Activated CD4-positive, CD25-positive, alpha-beta regulatory T cell treated with anti-CD3 and anti-CD28 coated beads, Interleukin-2, amount 50 U/mL, for 24 hours (primary cell): ENCODE measurements around the gene MRPL4.

Experiments used
- ATAC-seq, 2 donors: fragments of 150-1000 bp; cut with Tn5 transposase; one replicate each; pipeline ENCODE4 v1.10.0; 2021; ENCODE audit warnings: mild to moderate bottlenecking in 1 of 2, moderate library complexity in 1 of 2

The MRPL4 gene

DNA sequence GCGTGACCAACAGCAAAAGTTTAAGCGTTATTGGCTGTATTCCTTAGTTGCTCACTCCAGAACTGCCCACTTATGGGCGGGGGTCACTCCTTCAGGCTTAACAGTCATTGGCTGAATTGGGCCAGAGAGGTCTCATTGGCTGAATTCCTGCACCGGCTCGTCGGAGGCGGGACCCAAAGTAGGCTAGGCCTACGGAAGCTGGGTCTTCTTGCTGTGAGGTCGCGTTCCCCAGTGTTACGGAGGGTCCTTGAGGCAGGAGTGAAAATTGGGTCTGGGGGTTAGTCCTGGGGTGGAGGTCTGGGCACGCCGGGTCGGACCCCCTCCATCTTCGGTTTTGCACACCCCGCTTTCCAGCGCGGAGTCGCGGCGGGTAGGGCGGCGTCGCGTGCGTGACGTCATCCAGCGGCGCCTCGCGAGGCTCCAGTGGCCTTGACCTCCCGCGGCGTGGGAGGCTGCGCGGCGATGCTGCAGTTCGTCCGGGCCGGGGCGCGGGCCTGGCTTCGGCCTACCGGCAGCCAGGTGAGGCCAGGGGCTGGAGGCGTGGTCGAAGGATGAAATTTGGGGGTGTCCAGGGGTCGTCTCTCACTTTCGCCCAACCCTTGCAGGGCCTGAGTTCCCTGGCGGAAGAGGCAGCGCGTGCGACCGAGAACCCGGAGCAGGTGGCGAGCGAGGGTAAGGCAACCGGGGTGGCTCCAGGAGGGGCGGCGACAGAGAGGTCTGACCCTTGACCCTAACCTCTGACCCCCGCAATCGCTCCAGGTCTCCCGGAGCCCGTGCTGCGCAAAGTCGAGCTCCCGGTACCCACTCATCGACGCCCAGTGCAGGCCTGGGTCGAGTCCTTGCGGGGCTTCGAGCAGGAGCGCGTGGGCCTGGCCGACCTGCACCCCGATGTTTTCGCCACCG, at the start of gene MRPL4:
TSS of gene MRPL4 (plus strand) at position 423 of the 903 bp plus-strand sequence. CDS start at position 463, 40 bp downstream.
- ATAC-seq, result peak; percentile 97 to 98

DNA sequence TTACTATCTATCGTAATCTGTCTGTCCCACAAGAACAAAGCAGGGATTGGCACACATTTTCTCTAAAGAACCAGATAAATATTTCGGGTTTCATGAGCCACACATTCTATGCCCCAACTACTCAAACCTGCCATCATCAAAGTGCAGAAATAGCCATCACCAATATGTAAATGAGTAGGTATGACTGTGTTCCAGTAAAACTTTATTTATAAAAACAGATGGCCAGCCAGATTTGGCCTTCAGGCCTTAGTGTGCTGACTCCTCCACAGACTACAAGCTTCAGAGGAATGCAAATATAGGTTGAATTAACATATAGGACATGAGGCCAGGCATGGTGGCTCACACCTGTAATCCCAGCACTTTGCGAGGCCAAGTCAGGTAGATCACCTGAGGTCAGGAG, 48.3 kb upstream of the MRPL4 start:
- ATAC-seq, result no peak

DNA sequence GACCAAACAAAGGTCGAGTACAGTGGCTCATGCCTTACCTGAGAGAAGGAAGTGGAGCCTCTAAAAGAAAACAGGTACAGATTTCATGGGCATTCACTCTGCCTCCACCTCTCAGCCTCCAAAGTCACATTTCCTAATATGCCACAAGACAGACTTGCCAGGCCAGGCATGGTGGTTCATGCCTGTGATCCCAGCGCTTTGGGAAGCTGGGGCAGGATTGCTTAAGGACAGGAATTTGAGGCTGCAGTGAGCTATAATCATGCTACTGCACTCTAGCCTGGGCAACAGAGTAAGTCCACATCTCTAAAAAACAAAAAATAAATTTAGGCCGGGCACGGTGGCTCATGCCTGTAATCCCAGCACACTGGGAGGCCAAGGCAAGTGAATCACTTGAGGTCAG, 46.4 kb upstream of the MRPL4 start:
- ATAC-seq, result no peak

GRCh38 chr19:10206226-10206885, 45.7 kb upstream of the MRPL4 start:
- no peak for ATAC-seq

- ATAC-seq, result no peak
Measured at GRCh38 chr19:10207026-10207425, 45.0 kb upstream of the MRPL4 start.

DNA sequence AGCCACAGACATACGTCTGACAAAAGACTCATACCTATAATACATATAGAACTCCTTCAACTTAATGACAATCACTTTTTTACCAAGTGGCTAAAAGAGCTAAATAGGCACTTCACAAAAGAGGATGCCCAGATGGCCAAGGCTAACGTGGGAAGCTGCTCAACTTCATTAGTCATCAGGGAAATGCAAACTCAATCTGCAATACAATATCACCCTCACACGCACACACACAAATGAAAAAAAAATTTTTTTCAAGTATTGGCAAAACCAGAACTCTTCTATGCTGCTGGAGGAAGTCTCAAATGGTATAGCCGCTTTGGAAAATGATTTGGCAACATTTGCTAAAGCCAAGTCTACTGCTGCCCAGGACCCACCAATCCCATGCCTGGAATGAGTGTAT, 42.7 kb upstream of the MRPL4 start:
- no peak for ATAC-seq

DNA sequence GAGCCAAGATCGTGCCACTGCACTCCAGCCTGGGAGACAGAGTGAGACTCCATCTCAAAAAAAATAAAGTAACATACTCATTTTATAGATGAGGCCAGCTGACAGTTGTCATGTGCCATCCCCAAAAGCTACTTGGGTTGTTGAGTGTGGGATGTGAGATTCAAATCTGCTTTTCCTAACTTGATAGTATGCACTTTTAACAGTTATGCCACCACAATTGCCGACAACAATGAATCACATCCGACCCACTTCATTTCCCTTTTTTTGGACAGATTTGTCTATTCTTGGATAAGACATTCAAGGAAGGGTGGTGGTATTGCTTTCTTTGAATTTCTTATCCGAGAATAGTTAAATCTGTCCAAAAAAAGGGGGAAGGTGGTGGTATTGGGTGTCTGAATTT, 41.0 kb upstream of the MRPL4 start:
- ATAC-seq, result no peak

- no peak for ATAC-seq
Measured at GRCh38 chr19:10211691-10212090, 40.3 kb upstream of the MRPL4 start.

DNA sequence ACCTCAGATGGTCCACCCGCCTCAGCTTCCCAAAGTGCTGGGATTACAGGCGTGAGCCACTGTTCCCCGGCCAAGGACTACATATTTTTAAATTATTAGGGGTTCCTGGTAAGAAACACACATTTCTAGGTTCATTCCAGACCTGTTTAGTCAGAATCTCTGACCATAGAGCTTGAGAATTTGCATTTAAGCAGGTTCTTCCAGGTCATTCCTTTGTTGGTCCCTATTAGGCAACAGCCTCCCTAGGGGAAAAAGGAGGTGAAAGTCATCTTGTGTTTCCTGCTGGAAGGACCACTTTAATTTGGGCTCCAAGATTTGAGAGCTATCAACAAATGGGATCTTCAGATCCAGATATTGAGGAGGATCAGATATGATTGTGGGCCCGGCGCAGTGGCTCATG, 37.2 kb upstream of the MRPL4 start:
- no peak for ATAC-seq

DNA sequence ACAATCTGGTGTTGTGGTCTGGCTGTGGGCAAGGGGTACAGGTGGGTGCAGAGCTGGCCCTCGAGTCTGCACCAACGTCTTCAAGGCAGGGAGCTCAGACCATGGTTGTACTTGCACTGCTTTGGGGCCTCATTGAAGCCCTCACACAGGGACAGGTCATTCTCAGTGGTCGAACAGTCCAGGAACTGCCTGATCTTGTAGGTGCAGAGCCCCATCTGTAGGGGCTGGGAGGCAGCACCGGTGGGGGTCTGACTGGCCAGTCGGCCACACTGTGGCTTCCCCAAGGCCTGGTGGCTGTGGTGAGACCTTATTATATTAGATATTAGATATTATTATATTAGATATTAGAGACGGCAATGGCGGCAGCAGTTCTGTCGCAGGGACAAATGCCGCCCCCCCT, 34.9 kb upstream of the MRPL4 start:
- no peak for ATAC-seq

- peak; percentile 58 to 84 for ATAC-seq
Measured at GRCh38 chr19:10219678-10220077, 32.3 kb upstream of the MRPL4 start.

DNA sequence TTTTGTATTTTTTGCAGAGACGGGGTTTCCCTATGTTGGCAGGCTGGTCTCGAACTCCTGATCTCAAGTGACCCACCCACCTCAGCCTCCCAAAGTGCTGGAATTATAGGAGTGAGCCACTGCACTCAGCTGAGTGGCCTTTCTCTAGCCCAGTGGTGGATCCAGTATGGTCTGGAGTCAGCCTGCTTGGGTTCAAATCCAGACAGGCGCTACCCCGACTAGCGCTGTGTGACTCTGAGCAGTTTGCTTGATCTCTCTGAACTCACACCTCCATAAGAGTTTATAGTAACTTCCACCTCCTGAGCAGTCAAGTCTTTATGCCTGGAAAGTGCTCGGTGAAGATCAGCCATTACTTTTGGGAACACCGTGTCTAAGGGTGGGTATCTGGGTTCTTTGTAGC, 31.3 kb upstream of the MRPL4 start:
- ATAC-seq, result no peak

GRCh38 chr19:10222201-10222890, 29.7 kb upstream of the MRPL4 start:
- no peak for ATAC-seq

- ATAC-seq, result no peak
Measured at GRCh38 chr19:10223488-10224213, 28.4 kb upstream of the MRPL4 start.

GRCh38 chr19:10224337-10224736, 27.7 kb upstream of the MRPL4 start:
- no peak for ATAC-seq

DNA sequence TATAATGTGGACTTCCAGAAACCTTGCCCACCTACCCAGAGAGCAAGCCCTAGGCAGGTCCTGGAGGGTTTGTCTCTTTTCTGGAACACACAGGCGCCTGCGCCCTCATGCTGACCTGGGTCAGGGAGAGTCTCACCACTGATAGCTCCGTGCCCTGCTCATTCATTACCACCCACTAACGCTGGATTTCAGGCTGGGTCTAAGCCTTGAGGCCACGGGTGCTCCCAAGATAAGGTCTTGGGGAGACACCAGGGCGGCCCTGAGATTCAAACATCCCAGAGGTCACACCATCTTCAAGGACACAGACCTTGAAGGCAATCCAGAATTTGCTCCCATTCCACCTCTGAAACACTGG, 26.0 kb upstream of the MRPL4 start:
- no peak for ATAC-seq

DNA sequence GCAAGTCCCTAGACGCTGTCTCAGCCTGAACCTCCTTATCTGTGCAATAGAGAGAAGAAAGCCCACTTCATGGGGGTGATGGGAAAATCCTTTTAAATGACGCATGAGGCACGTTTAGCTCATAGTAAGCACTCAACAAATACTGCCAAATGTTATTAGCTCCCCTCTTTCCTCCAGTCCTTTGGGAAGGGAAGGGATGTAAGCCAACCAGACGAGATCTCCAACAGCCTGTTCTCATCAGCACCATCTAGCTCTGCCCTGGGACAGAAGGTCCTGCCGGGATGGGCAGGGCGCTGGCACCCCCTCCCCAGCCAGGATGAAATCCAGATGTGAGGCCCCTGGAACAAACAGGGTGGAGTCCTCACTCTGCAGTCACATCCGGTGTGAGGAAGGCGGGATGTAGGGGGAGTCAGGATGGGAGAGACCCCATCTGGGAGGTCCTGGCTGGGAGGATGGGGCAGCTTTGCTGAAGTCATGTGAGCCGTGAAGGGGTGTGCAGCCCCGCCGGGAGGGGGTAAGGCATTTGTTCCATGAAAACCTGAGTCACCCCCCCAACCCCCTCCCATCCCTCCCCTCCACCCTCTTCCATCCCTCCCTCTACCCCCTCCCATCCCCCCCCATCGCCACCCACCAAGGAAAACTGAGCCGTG, 25.5 kb upstream of the MRPL4 start:
- no peak for ATAC-seq

DNA sequence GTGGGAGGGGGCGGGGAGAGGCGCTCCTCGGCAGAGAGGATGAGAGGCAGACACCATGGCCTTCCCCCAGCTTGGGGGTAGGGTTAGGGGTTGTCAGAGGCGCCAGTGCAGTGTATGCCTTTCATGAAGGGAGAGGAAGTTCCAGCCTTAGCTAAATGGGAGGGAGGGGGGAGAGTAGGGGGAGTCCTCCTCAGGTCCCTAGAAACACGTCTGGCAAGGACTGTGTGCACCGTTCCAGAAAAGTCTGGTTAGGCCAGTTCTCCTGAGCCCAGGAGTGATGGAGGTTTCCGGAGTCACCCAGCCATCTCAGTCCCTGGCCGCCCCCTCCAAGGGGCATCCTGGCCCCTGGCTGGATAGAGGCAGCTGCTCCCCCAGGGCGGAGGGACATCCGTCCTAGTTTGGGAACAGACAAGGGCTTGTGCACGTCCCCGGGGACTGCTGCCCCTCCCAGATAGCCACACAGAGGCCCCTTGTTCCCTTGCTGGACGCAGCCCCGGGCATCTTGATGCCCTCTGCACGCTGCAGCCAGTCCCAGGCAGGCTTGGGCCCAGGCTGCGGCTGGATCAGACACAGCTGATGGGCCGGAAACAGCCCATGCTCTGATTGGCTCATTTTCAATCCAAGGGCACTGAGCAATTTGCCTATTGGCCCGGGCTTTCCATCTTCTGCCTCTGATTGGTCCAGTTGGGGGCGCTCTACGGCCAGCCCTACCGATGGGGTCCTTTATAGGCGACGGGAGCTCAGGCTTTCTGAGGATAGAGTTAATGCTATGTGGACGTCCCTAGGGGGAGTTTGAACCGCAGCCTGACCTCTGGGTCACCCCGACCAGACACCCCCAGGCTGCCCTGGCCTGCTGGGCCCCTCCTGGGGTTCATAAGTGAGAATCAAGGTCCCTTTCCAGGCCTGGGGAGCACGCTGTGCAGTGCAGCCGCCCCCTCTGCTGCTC, 24.7 kb upstream of the MRPL4 start:
- no peak for ATAC-seq

DNA sequence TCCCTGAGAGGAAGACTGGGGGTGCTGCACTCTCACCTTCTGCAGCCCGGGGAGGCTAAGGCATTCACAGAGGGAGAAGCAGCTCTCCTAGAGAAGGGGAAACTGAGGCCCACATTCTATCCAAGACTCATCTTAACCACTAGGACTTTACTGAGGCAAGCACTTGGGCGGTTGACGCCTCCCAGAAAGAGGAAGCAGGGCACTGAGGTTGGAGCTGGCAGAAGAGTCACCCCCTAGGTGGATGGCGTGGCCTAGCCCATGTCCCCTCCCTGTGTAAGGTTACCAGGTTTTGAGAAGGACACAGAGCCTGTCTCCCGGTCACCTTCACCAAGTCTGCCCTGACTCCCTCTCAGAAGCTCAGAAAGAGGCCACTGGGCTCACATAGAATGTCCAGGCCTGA, 23.6 kb upstream of the MRPL4 start:
- ATAC-seq, result no peak

DNA sequence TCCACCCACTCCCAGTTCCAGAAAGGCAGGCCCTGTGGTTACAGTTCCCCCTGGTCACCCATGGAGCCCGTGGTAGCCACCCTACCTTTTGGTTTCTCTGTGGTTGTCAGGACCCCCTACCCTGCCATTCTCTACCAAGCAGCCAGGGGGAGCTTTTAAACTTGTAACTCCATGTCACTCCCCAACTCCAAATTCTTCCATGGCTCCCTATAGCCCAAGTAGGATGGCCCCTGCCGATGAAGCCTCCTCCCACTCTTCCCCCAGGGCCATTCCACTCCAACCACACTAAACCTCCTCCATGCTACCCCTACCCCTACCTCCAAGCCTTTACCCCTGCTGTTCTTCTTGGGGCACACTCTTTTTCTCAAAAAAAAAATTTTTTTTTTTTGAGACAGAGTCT, 23.1 kb upstream of the MRPL4 start:
- ATAC-seq, result no peak

DNA sequence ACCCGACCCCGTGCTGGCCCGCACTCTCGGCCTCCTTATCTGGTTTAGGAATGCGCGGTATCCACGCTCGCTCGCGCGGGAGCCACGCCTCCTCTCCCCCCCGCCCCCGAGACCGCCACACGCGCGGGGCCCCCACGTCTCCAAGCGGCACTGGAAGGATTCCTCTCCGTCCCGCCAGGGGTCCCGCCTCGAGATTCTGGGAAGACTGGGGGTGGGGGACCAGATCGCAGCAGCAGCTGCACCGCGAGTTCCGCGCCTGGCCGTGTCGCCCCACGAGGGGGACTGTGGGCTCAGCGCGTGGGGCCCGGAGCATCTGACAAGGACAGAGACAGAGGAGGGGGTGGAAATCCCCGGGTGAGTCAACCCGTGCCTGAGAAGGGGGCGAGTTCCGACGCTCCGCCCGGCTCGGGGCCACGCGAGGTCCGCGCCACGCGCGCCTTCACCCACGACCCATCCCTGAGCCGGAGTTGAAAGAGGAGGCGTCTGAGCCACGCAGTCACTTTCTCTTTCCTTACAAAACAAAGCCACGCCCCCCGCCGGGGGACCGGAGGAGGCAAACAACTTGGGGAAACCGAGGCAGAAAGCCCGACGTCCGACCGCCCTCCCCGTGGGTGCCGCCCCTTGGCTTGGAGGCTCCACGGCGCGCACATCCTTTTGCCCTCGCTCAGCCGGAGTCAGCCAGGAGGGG, 21.7 kb upstream of the MRPL4 start:
- ATAC-seq, result peak; percentile 75 to 79
